GM23248 (cell line): Measurements from ENCODE around the gene DRD4.

ENCODE experiments used
- EZH2 ChIP-seq: fragments of 200-600 bp; sonication (generic); IDR thresholded peaks from 2 replicates; pipeline ENCODE4 v1.6.1; 2018; ENCODE audit warnings: antibody characterized with exemption, mild to moderate bottlenecking; ENCODE audit not compliant: insufficient read depth, poor library complexity, severe bottlenecking
- EZH2phosphoT487 ChIP-seq: fragments of 200-600 bp; sonication (generic); IDR thresholded peaks from 2 replicates; pipeline ENCODE4 v1.6.1; 2018; ENCODE audit warnings: antibody characterized with exemption, moderate library complexity, mild to moderate bottlenecking, low read depth; ENCODE audit not compliant: insufficient read depth

DNA sequence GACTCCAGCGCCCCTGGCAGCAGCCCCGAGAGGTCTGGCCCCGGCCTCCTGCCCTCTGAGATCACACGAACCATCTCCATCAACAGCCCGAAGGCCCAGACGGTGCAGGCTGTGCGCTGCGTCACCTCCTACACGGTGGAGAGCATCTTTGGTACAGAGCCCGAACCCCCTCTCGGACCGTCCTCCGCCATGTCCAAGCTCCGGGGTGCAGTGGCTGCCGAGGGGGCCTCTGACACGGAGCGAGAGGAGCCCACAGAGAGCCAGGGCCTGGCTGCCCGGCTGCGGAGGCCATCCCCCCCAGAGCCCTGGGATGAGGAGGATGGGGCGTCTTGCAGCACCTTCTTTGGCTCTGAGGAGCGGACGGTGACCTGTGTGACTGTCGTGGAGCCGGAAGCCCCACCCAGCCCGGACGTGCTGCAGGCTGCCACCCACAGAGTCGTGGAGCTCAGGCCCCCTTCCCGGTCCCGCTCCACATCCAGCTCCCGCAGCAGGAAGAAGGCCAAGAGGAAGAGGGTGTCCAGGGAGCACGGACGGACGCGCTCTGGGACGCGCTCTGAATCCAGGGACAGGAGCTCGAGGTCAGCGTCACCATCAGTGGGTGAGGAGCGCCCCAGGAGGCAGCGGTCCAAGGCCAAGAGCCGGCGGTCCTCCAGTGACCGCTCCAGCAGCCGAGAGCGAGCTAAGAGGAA, 29.0 kb upstream of the DRD4 start:
- no peak for TF ChIP-seq EZH2phosphoT487
- TF ChIP-seq EZH2: no peak
